K562 (cell line): Measurements from ENCODE around the gene KLHL30. TPM values are rescaled to one million over a fixed set of nuclear protein-coding genes. Genes with fewer than 3 reads are reported as not detected.

ENCODE experiments used
- ATAC-seq: fragments of 200-7000 bp; cut with Tn5 transposase; 3 replicates; pipeline ENCODE4 v1.9.1; 2020; ENCODE audit warnings: moderate library complexity
- BruUV-seq: library from RNA; stranded (reverse); fragments of 400-500 nt; replicated peaks from 2 replicates; lab custom pipeline; 2021; lab: Mats Ljungman, UMichigan
- CTCF ChIA-PET: fragments of 300-600 bp; formaldehyde crosslinking; extraction: SDS; loops from one replicate; lab custom pipeline; 2021; ENCODE audit warnings: low intra/inter-chr PET ratio; lab: Yijun Ruan, JAX
- POLR2A ChIA-PET: fragments of 300-600, 350-650 bp; sonication (Branson Sonifier 250); formaldehyde crosslinking; extraction: SDS; loops from one replicate; lab custom pipeline; 2021; ENCODE audit warnings: antibody characterized with exemption, inconsistent platforms; lab: Yijun Ruan, JAX
- DNase-seq, 4 experiments: peaks; one replicate each; pipeline versions ENCODE4 v3.0.0 to v3.0.0-alpha.2; 2011 to 2018; ENCODE audit warnings: low spot score in 3 of 4, mixed read lengths in 3 of 4; ENCODE audit errors: extremely low read depth in 1 of 4
- FAIRE-seq: peaks from 2 replicates; lab custom pipeline; 2011; peaks lifted over from hg19 to GRCh38; lab: Jason Lieb, UNC
- H2AFZ ChIP-seq: 2 replicates; pipeline ENCODE4 v1.6.0; 2011; ENCODE audit warnings: low read depth, low read length, control low read depth, inconsistent platforms
- H3K27ac ChIP-seq: fragments of 200-600 bp; 3 replicates; pipeline ENCODE4 v1.8.0; 2011; ENCODE audit warnings: low read depth, mild to moderate bottlenecking, control low read depth, inconsistent platforms, low read length, moderate library complexity, mixed read lengths; ENCODE audit errors: extremely low read depth
- H3K27me3 ChIP-seq, 2 experiments: fragments of 300-600 bp in 1 of 2; 2 replicates in 1 of 2; 3 replicates in 1 of 2; pipeline versions ENCODE4 v1.6.0 to v1.8.0; 2011; ENCODE audit warnings: inconsistent platforms in 2 of 2, low read length in 2 of 2, mild to moderate bottlenecking in 1 of 2, mixed read lengths in 1 of 2, moderate library complexity in 1 of 2; ENCODE audit not compliant: control insufficient read depth in 2 of 2, insufficient read depth in 2 of 2
- H3K36me3 ChIP-seq: fragments of 300-600 bp; 3 replicates; pipeline ENCODE4 v1.8.0; 2011; ENCODE audit warnings: mild to moderate bottlenecking, low read length, inconsistent platforms; ENCODE audit not compliant: control insufficient read depth, insufficient read depth
- H3K4me1 ChIP-seq, 2 experiments: fragments of 200-600 bp in 1 of 2; replicated peaks in 1 of 2; 2 replicates in 1 of 2; 3 replicates in 1 of 2; pipeline versions ENCODE4 v1.5.1 to v1.8.0; 2011; ENCODE audit warnings: inconsistent platforms in 2 of 2, low read length in 2 of 2, mild to moderate bottlenecking in 1 of 2, mixed read lengths in 1 of 2, moderate library complexity in 1 of 2; ENCODE audit not compliant: control insufficient read depth in 2 of 2, insufficient read depth in 2 of 2
- H3K4me2 ChIP-seq: 2 replicates; pipeline ENCODE4 v1.6.1; 2011; ENCODE audit warnings: low read length, control low read depth, inconsistent platforms, mixed read lengths; ENCODE audit not compliant: insufficient read depth
- H3K4me3 ChIP-seq: fragments of 200-600 bp; sonication (generic), shearing (Covaris generic); 2 replicates; pipeline ENCODE4 v1.5.1; 2016; ENCODE audit warnings: control low read depth, inconsistent platforms
- H3K79me2 ChIP-seq: fragments of 200-600 bp; 3 replicates; pipeline ENCODE4 v1.8.0; 2011; ENCODE audit warnings: low read length, inconsistent platforms; ENCODE audit not compliant: control insufficient read depth, insufficient read depth
- H3K9ac ChIP-seq, 2 experiments: 2 replicates each; pipeline versions ENCODE4 v1.6.0 to v1.6.1; 2011; ENCODE audit warnings: low read depth in 2 of 2, low read length in 2 of 2, control low read depth in 1 of 2, inconsistent platforms in 1 of 2, mild to moderate bottlenecking in 1 of 2, mixed read lengths in 1 of 2; ENCODE audit not compliant: insufficient read depth in 1 of 2
- H3K9me1 ChIP-seq: one replicate; pipeline ENCODE4 v1.6.0; 2011; ENCODE audit warnings: inconsistent platforms, mild to moderate bottlenecking, low read length, moderate library complexity; ENCODE audit not compliant: control insufficient read depth, insufficient read depth
- H3K9me3 ChIP-seq: replicated peaks from 2 replicates; pipeline ENCODE4 v1.5.1; 2011; ENCODE audit warnings: low read depth, low read length, inconsistent platforms; ENCODE audit not compliant: control insufficient read depth, insufficient read depth
- H4K20me1 ChIP-seq: replicated peaks from 2 replicates; pipeline ENCODE4 v1.6.1; 2011; ENCODE audit warnings: low read length, inconsistent platforms, mixed read lengths; ENCODE audit not compliant: control insufficient read depth, insufficient read depth
- CEBPG ChIP-seq, 3 experiments: fragments of 200-800 bp in 1 of 3; sonication (Bioruptor generic) in 1 of 3; sonication (generic) in 1 of 3; formaldehyde crosslinking in 1 of 3; IDR thresholded peaks in 2 of 3; conservative IDR thresholded peaks in 1 of 3; 2 replicates each; pipeline versions ENCODE4 v1.6.1 to v1.8.0; 2016 to 2022; ENCODE audit warnings: missing compliant biosample characterization in 2 of 3, missing genetic modification characterization in 2 of 3, mild to moderate bottlenecking in 1 of 3, missing genetic modification reagents in 1 of 3
- IRF1 ChIP-seq: sonication (generic); formaldehyde crosslinking; IDR thresholded peaks from 2 replicates; pipeline ENCODE4 v1.8.0; 2022; ENCODE audit warnings: missing genetic modification reagents, mild to moderate bottlenecking, borderline replicate concordance
- POLR2G ChIP-seq: fragments of 200-400 bp; formaldehyde crosslinking; IDR thresholded peaks from 2 replicates; pipeline ENCODE4 v1.6.1; 2017; ENCODE audit warnings: low read depth, mild to moderate bottlenecking, antibody characterized with exemption, low read length, moderate library complexity
- RBFOX2 ChIP-seq: fragments of 200-400 bp; formaldehyde crosslinking; IDR thresholded peaks from 2 replicates; pipeline ENCODE4 v1.6.1; 2017; ENCODE audit warnings: low read depth, mild to moderate bottlenecking, low read length, moderate library complexity
- WGBS: fragments of 100-300 bp; shearing (Covaris generic); methylation state at CpG from one replicate; pipeline ENCODE4 v1.1.6; 2016; ENCODE audit warnings: low coverage, mixed read lengths; ENCODE audit not compliant: insufficient coverage; ENCODE audit errors: missing lambda C conversion rate; 5-methylcytosine and 5-hydroxymethylcytosine counted together
- in situ Hi-C: fragments of 300-500 bp; cut with MboI; formaldehyde crosslinking; loops from 4 replicates; pipeline ENCODE4 v1.15.0; 2018; ENCODE audit warnings: inconsistent platforms, mixed read lengths
- intact Hi-C: fragments of 100-400 bp; cut with micrococcal nuclease; formaldehyde crosslinking; loops from 2 replicates; pipeline ENCODE4 v1.14.2; 2022
- polyA plus RNA-seq, 8 experiments: library from polyadenylated mRNA; depleted of rRNA in 4 of 8; stranded (reverse) in 5 of 8; unstranded in 3 of 8; fragments of >200 nt; fragmentation: Nextera tagmentation in 2 of 8; fragmentation: Illumina TruSeq in 1 of 8; extraction: Ambion mirVana in 2 of 8; extraction: Trizol in 1 of 8; gene quantifications; 2 replicates each; pipeline versions ENCODE4 v1.2.1 to v1.2.3, GENCODE V29; 2011 to 2014; ENCODE audit warnings: inconsistent platforms in 1 of 8, missing spikeins in 1 of 8
- total RNA-seq, 7 experiments: library from RNA; depleted of rRNA in 6 of 7; stranded (reverse); fragments of >200 nt in 6 of 7; fragmentation: Illumina TruSeq in 2 of 7; extraction: Trizol in 2 of 7; gene quantifications; 2 replicates each; pipeline versions ENCODE4 v1.2.1 to v1.2.3, GENCODE V29; 2011 to 2021; ENCODE audit warnings: low replicate concordance in 1 of 7

Gene KLHL30
- total and polyA plus RNA-seq, 9 of the 15 experiments (the other 6 are each of a cell fraction or from before 2014, with no cell fraction given): 0.04 TPM; not detected in 8

- DNase-seq (no peak), ATAC-seq (peak; percentile 15; the same call in 2 of the 3 replicates), FAIRE-seq (no peak)
- peaks cover 3 to 62% of the 10 kb centered on the region in 2 experiments; a peak in 4 of 5 replicates for H3K4me1 ChIP-seq
- in situ Hi-C loops (no loop called here), intact Hi-C loops (no loop called here)
- H3K9me3 ChIP-seq: no peaks in the 10 kb centered on the region
- no peaks in the 10 kb centered on the region for H3K79me2 ChIP-seq
- H3K9ac ChIP-seq: 0 out of 4 replicates have a peak overlapping the region, but pooled peaks of 1 of the 2 experiments have one; percentile 9
- H3K36me3 ChIP-seq: no peaks in the 10 kb centered on the region
- H4K20me1 ChIP-seq: no peaks in the 10 kb centered on the region
- H3K4me3 ChIP-seq: no peak overlapping the region
- BruUV-seq: no TSS peak
- no peaks in the 10 kb centered on the region for H3K27me3 ChIP-seq
- WGBS: 39% methylated on average over 4 of the region's 14 CpGs
- TF ChIP-seq POLR2G (0 out of 2 replicates have a peak, but pooled peaks have one; percentile 18), CEBPG (CRISPR knock-in tag; IDR thresholded peaks at IDR 0.05) (no peak), CEBPG (tag; conservative IDR thresholded peaks at IDR 0.05 in 1 of 2, IDR thresholded peaks at IDR 0.05 in 1 of 2) (no peak), RBFOX2 (no peak; the same call in 1 of the 2 replicates), IRF1 (CRISPR knock-in tag) (no peak)
- TF ChIP-seq, all 486 proteins: peak for 1
- no peak overlapping the region for H3K27ac ChIP-seq
- CTCF ChIA-PET: no interaction called here
- no peak overlapping the region for H2AFZ ChIP-seq
- no peak overlapping the region for H3K4me2 ChIP-seq
- POLR2A ChIA-PET: interaction anchor here (0.7 to 1.0 kb wide), 3 partner anchors 13 to 30 kb away, joined by 3 read pairs; no protein-coding TSS in a partner anchor
- H3K9me1 ChIP-seq: no peaks in the 10 kb centered on the region
These were observed 23.9 kb downstream of the KLHL30 start for GRCh38 chr2:238162251-238162845.
